ENCODE measurements around the gene INTS12.
"Not testable (repeated sequence)": the region's sequence is repeated elsewhere in the genome, so short reads cannot be mapped to it uniquely, and the experiment has no call there.

INTS12 gene

GRCh38 chr4:105708181-105709080 lies at the start of gene INTS12, which contains the start of gene GSTCD:
Gene INTS12 (minus strand): TSS chr4:105708689. CDS start chr4:105700005, 8,684 bp downstream.
Gene GSTCD (plus strand): TSS chr4:105708784. CDS start chr4:105717614, 8,830 bp downstream.
- peak within 1 kb of the TSS; percentile 61 for H3K4me3 ChIP-seq (replicated peaks; ENCODE audit: low read depth, low read length)
- TF ChIP-seq, protein P1, sequence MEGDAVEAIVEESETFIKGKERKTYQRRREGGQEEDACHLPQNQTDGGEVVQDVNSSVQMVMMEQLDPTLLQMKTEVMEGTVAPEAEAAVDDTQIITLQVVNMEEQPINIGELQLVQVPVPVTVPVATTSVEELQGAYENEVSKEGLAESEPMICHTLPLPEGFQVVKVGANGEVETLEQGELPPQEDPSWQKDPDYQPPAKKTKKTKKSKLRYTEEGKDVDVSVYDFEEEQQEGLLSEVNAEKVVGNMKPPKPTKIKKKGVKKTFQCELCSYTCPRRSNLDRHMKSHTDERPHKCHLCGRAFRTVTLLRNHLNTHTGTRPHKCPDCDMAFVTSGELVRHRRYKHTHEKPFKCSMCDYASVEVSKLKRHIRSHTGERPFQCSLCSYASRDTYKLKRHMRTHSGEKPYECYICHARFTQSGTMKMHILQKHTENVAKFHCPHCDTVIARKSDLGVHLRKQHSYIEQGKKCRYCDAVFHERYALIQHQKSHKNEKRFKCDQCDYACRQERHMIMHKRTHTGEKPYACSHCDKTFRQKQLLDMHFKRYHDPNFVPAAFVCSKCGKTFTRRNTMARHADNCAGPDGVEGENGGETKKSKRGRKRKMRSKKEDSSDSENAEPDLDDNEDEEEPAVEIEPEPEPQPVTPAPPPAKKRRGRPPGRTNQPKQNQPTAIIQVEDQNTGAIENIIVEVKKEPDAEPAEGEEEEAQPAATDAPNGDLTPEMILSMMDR (IDR thresholded peaks at IDR 0.05; ENCODE audit: low read depth, low read length, missing control alignments): no peak
- peak; percentile 77 for DNase-seq (ENCODE audit: extremely low read depth, low read depth)

GRCh38 chr4:105755375-105755774 lies 46.9 kb upstream of the INTS12 start:
- DNase-seq (ENCODE audit: extremely low read depth, low read depth): no peak
- TF ChIP-seq, protein P1 (IDR thresholded peaks at IDR 0.05; ENCODE audit: low read depth, low read length, missing control alignments): no peak
- H3K4me3 ChIP-seq (replicated peaks; ENCODE audit: low read depth, low read length): no peak overlapping the region

DNA sequence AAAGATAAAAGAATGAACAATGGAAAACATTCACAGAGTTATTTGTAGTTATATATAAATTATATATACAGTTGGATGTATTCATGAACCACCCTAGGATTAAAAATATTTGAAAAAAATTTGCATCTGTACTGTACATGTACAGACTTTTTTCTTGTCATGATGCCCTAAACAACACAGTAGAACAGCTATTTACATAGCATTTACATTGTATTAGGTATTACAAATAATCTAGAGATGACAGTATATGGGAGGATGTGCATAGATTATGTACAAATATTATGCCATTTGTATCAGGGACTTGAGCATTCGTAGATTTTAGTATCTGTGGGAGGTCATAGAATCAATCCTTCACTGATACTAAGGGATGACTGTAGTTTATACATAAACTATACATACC lies 44.9 kb upstream of the INTS12 start:
- TF ChIP-seq, protein P1 (IDR thresholded peaks at IDR 0.05; ENCODE audit: low read depth, low read length, missing control alignments): no peak
- H3K4me3 ChIP-seq (replicated peaks; ENCODE audit: low read depth, low read length): no peak overlapping the region
- no peak for DNase-seq (ENCODE audit: extremely low read depth, low read depth)

GRCh38 chr4:105751718-105752299 lies 43.3 kb upstream of the INTS12 start:
- no peak for DNase-seq (ENCODE audit: extremely low read depth, low read depth)
- no peak overlapping the region for H3K4me3 ChIP-seq (replicated peaks; ENCODE audit: low read depth, low read length)
- TF ChIP-seq, protein P1 (IDR thresholded peaks at IDR 0.05; ENCODE audit: low read depth, low read length, missing control alignments): no peak

DNA sequence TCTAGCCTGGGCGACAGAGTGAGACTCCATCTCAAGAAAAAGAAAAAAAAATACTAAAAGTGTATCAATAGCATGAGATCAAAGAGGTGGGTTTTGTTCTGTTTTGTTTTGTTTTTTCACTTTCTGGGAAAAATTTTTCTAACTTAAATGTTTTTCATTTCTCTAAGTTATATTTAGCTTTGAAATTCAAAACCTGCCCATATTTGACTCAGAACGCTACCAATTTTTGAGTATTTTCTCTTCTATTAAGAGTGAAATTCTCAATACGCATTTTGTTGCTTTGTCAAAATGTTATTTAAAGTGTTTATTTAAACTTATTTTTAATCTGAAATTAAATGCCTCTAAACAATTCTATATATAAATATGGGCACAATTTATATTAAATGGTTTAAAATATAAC lies 39.7 kb upstream of the INTS12 start:
- TF ChIP-seq, protein P1 (IDR thresholded peaks at IDR 0.05; ENCODE audit: low read depth, low read length, missing control alignments): no peak
- no peak for DNase-seq (ENCODE audit: extremely low read depth, low read depth)
- no peak overlapping the region for H3K4me3 ChIP-seq (replicated peaks; ENCODE audit: low read depth, low read length)

DNA sequence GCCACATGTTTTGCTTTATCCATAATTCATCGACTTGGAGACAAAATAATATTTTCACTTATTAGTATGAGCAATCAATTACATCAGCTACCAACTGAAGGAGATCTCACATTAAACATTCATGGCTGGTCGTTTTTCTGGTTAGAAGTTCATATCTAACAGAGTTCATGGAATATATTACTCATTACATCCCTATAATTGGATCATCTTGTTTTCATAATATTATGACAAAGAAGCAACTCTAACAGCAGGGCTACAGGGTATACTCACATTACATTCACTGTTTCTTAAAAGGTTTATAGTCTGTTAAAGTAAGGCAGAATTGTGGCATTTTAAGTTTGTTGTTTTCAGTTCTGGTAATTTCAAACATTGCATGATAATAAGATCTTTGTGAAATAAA lies 33.1 kb upstream of the INTS12 start:
- no peak for DNase-seq (ENCODE audit: extremely low read depth, low read depth)
- TF ChIP-seq, protein P1 (IDR thresholded peaks at IDR 0.05; ENCODE audit: low read depth, low read length, missing control alignments): no peak
- H3K4me3 ChIP-seq (replicated peaks; ENCODE audit: low read depth, low read length): no peak overlapping the region

DNA sequence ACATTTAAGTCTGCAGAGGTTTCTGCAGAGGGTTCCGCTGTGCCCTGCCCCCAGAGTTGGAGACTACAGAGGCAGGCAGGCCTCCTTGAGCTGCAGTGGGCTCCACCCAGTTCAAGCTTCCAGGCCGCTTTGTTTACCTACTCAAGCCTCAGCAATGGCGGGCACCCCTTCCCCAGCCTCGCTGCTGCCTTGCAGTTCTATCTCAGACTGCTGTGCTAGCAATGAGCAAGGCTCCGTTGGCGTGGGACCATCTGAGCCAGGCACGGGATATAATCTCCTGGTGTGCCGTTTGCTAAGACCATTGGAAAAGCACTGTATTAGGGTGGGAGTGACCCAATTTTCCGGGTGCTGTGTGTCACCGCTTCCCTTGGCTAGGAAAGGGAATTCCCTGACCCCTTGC lies 26.7 kb upstream of the INTS12 start:
- DNase-seq (ENCODE audit: extremely low read depth, low read depth); H3K4me3 ChIP-seq (replicated peaks; ENCODE audit: low read depth, low read length): not testable (repeated sequence)

- not testable (repeated sequence) for DNase-seq (ENCODE audit: extremely low read depth, low read depth); H3K4me3 ChIP-seq (replicated peaks; ENCODE audit: low read depth, low read length)
These were observed 21.4 kb upstream of the INTS12 start for GRCh38 chr4:105729895-105730294.
